8988T (cell line): ENCODE measurements around the gene ADGRB3.
"Not testable (repeated sequence)": the region's sequence is repeated elsewhere in the genome, so short reads cannot be mapped to it uniquely, and the experiment has no call there.

Experiments used
- DNase-seq: peaks from one replicate; pipeline ENCODE4 v3.0.0; 2011

Gene ADGRB3

GRCh38 chr6:68852791-68853190, 217.7 kb downstream of the ADGRB3 start:
- DNase-seq = no peak

- DNase-seq = no peak
Observed at GRCh38 chr6:68859233-68859632, 224.2 kb downstream of the ADGRB3 start.

- DNase-seq = no peak
Observed at GRCh38 chr6:68868646-68869045, 233.6 kb downstream of the ADGRB3 start.

GRCh38 chr6:68873236-68873635, 238.2 kb downstream of the ADGRB3 start:
- DNase-seq = no peak

GRCh38 chr6:68874747-68875146, 239.7 kb downstream of the ADGRB3 start:
- DNase-seq = no peak

- no peak for DNase-seq
Observed at GRCh38 chr6:68875403-68875802, 240.3 kb downstream of the ADGRB3 start.

- DNase-seq = no peak
Observed at GRCh38 chr6:68876792-68877493, 241.9 kb downstream of the ADGRB3 start.

- DNase-seq = no peak
Observed at GRCh38 chr6:68880050-68880813, 245.2 kb downstream of the ADGRB3 start.

- not testable (repeated sequence) for DNase-seq
Observed at GRCh38 chr6:68883325-68883724, 248.2 kb downstream of the ADGRB3 start.

GRCh38 chr6:68891419-68891818, 256.3 kb downstream of the ADGRB3 start:
- DNase-seq = no peak

GRCh38 chr6:68892452-68892851, 257.4 kb downstream of the ADGRB3 start:
- DNase-seq = no peak

- DNase-seq = no peak
Observed at GRCh38 chr6:68895929-68896328, 260.8 kb downstream of the ADGRB3 start.

- no peak for DNase-seq
Observed at GRCh38 chr6:68901044-68901443, 266.0 kb downstream of the ADGRB3 start.

GRCh38 chr6:68911334-68911733, 276.3 kb downstream of the ADGRB3 start:
- DNase-seq = no peak

GRCh38 chr6:68911811-68912210, 276.7 kb downstream of the ADGRB3 start:
- no peak for DNase-seq

- not testable (repeated sequence) for DNase-seq
Observed at GRCh38 chr6:68912805-68913204, 277.7 kb downstream of the ADGRB3 start.

GRCh38 chr6:68915586-68915985, 280.5 kb downstream of the ADGRB3 start:
- DNase-seq = no peak

GRCh38 chr6:68919537-68919936, 284.5 kb downstream of the ADGRB3 start:
- DNase-seq = no peak

- no peak for DNase-seq
Observed at GRCh38 chr6:68941345-68941744, 306.3 kb downstream of the ADGRB3 start.

GRCh38 chr6:68947721-68948120, 312.6 kb downstream of the ADGRB3 start:
- no peak for DNase-seq

GRCh38 chr6:68951270-68951669, 316.2 kb downstream of the ADGRB3 start:
- DNase-seq = no peak

GRCh38 chr6:68958327-68958726, 323.2 kb downstream of the ADGRB3 start:
- DNase-seq = no peak

GRCh38 chr6:68967549-68968300, 332.6 kb downstream of the ADGRB3 start:
- DNase-seq = no peak

- DNase-seq = no peak
Observed at GRCh38 chr6:68968301-68968649, 333.2 kb downstream of the ADGRB3 start.
